ENCODE results near the gene LARP4B. TPM values are rescaled to one million over a fixed set of nuclear protein-coding genes. Genes with fewer than 3 reads are reported as not detected.
"Not testable (repeated sequence)": the region's sequence is repeated elsewhere in the genome, so short reads cannot be mapped to it uniquely, and the experiment has no call there.

LARP4B gene
- polyA plus RNA-seq, 3 donors = 42.4 to 60.1 (median 43.1) TPM

GRCh38 chr10:934746-935406, 3.4 kb upstream of the LARP4B start:
- DNase-seq (ENCODE audit: extremely low read depth in 1 of 11, low read depth in 9 of 11, low spot score in 4 of 11) = no peak

- not testable (repeated sequence) for DNase-seq (ENCODE audit: extremely low read depth in 1 of 11, low read depth in 9 of 11, low spot score in 4 of 11)
Observed at GRCh38 chr10:934165-934564, 2.7 kb upstream of the LARP4B start.

GRCh38 chr10:932589-932988, 1.1 kb upstream of the LARP4B start:
- no peak for DNase-seq (ENCODE audit: extremely low read depth in 1 of 11, low read depth in 9 of 11, low spot score in 4 of 11)

GRCh38 chr10:930625-931325, 730 bp downstream of the LARP4B start:
- peak in 1 of 11 donors; percentile 45 for DNase-seq (ENCODE audit: extremely low read depth in 1 of 11, low read depth in 9 of 11, low spot score in 4 of 11)

DNA sequence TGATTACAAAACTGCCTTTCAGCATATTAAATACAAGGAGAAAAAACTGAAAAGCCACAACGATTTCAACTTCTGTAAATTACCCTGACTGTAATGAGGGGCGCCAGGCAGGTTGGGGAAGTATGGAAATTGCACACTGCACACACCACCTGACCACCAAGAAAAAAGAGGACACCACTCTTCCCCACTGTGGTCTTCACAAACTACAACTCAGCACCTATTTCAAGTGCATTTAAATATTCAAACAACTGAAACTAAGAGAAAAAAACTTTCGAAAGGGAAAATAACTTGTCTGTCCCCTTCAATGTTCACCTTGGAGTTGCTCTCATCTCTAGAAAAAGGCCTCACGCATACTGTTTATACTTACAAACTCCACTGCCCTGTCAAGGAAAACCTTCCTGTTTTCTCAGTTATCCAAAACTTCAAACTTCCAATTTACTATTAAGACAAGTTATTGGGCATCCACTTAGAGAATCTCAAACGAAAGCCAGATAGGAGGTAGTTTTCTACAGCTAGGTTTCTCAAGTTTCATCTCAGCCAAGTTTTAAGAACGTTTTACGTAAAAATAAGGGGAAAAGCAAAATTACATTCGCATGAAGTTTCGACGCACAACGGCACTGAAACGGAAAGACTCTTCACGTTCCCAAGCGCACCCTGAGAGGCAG, 1.4 kb downstream of the LARP4B start:
- no peak for DNase-seq (ENCODE audit: extremely low read depth in 1 of 11, low read depth in 9 of 11, low spot score in 4 of 11)

GRCh38 chr10:927131-927530, 4.4 kb downstream of the LARP4B start:
- no peak for DNase-seq (ENCODE audit: extremely low read depth in 1 of 11, low read depth in 9 of 11, low spot score in 4 of 11)

DNA sequence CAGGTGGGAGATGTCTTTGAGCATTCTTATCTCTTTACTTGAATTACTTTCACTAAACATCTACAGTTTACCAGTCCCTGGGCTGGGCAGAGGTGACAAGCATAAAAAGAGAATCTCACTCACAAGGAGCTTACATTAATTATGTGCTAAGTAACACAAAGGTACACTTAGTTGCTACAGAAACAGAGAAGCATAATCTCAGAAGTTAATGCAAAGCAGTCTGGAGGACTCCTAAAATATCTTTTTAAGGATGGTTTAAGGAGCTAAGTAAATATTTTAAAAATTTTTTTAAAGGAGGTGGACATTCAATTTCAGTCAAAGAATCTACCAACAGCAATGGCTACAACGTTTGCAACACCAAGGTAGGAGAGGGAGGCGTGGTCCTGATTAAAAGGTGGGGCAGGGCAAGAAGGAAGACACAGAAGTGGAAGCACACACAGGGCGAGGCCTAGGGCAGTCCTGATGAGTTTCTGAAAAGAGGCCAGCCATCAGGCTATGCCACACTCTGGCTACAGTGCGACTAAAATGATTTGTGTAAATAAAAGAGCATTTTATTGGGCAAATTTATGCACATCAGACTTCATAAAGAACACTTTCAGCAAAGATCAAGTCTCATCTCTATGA, 5.3 kb downstream of the LARP4B start:
- DNase-seq (ENCODE audit: extremely low read depth in 1 of 11, low read depth in 9 of 11, low spot score in 4 of 11) = no peak

GRCh38 chr10:924524-924859, 7.0 kb downstream of the LARP4B start:
- no peak for DNase-seq (ENCODE audit: extremely low read depth in 1 of 11, low read depth in 9 of 11, low spot score in 4 of 11)

DNA sequence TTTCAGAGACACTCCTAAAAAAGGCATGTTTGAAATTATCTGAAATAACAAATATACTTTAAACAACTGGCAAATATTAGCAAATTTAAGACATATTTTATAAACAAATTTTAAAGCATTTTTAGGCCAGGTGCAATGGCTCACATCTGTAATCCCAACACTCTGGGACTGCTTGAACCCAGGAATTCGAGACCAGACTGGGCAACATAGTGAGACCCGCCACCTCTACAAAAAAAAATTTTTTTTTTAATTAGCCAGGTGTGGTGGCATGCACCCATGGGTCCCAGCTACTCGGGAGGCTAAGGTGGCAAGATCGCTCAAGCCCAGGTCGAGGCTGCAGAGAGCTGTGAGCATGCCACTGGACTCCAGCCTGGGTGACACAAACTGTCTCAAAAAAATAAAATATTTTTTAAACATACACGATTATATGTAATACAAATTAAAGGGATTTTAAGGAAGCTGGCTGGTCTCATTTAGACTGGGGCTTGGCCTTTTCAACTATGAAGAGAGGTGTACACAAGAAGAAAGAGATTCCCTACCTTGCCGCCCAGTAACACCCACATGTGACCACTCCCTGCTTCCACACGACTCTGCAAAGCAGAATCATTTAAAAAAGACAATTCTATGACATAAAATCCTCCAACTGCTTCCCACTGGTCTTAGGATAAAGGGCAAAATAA, 7.5 kb downstream of the LARP4B start:
- DNase-seq (ENCODE audit: extremely low read depth in 1 of 11, low read depth in 9 of 11, low spot score in 4 of 11) = no peak

DNA sequence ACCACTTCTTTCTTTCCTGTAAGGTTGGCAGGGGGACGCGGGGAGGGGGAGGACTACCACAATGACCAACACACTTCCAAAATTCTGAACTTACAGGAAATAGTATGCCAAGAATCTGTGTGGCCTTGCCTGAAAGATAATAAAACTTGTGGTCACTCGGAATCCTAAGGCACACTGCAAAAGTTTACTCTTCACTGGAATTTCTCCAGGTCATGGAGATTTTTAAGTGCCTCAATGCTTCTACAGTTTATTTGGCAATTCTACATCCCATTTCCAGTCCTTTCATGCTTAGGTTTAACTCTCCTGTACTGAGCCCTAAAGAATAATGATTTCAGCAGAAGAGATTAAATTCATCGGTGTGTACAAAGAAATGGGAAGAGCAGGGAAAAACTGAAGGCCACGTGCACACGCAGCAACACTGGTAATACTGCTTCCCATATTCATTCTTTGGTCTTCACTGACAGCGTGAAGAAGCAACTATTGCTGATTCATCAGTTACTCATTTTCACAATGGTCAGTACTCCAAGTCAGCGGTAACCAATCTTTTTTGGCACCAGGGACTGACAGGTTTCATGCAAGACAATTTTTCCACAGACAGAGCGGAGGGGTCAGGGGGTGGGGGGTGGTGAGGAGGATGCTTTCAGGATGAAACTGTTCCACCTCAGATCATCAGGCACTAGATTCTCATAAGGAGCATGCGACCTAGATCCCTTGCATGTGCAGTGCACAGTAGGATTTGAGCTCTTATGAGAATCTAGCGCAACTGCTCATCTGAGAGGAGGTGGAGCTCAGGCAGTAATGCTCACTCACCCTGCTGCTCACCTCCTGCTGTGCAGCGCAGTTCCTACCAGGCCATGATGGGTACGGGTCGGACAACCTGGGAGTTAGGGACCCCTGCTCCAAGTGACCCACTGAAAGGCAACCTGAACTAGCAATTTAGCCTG, 9.8 kb downstream of the LARP4B start:
- DNase-seq (ENCODE audit: extremely low read depth in 1 of 11, low read depth in 9 of 11, low spot score in 4 of 11) = no peak

DNA sequence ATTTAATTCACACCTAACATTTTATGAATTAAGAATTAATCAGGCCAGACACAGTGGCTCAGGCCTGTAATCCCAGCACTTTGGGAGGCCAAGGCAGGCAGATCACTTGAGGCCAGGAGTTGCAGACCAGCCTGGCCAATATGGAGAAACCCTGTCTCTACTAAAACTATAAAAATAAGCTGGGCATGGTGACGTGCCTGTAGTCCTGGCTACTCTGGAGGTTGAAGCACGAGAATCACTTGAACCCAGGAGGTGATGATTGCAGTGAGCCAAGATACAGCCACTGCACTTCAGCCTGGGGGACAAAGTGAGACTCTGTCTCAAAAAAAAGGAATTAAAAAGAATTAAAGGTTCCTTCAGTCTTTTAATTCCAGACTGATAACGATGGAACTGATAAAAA, 11.1 kb downstream of the LARP4B start:
- no peak for DNase-seq (ENCODE audit: extremely low read depth in 1 of 11, low read depth in 9 of 11, low spot score in 4 of 11)

DNA sequence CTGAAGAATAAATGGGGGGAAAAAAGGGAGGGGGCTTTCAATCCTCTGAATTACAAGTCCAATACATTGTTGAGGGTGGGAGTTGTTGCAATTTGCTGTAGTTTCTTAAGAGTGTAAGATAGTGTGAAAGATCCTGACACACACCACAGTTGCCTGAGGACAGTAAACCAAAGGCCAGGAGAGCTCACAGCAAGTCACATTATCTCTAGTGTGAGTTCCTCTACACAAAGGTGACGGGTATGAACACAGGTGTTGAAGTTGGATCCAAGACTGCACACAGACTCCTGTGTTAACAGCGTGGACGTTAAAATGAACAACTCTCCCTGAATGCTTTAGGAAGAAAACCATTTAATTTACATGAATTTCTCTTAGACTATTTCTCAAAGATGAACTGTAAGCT, 12.0 kb downstream of the LARP4B start:
- DNase-seq (ENCODE audit: extremely low read depth in 1 of 11, low read depth in 9 of 11, low spot score in 4 of 11) = no peak

DNA sequence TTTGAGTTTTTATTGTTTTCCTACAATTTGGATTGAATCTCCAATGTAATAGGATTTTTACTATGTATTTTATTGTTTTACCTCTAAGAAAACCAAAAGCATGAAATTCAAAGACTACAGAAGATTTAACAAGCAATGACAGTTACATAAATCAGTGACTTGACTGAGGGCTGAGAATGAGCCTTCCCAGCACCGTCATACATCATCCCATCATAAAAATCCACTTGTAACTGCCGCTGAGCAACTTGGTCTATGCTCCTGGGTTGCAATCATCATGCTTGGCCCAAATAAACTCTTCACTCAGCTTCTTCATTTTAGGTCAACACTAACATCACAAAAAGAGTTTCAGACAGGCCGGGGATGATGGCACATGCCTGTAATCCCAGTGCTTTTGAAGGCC, 13.5 kb downstream of the LARP4B start:
- DNase-seq (ENCODE audit: extremely low read depth in 1 of 11, low read depth in 9 of 11, low spot score in 4 of 11) = no peak

DNA sequence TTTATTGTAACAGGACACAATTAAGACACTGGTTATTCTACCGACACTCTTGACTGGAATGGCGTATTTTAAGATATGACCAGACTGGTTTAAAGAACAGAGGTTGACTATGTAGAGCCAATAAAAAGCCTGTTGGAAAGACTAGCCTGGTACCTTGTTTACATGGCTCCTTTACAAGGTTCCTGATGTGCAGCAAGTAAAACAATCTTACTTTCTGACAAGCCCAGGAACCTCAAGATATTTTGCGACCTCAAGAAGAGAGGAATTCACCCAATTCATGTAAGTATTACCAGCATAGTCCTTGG, 14.1 kb downstream of the LARP4B start:
- DNase-seq (ENCODE audit: extremely low read depth in 1 of 11, low read depth in 9 of 11, low spot score in 4 of 11) = no peak

DNA sequence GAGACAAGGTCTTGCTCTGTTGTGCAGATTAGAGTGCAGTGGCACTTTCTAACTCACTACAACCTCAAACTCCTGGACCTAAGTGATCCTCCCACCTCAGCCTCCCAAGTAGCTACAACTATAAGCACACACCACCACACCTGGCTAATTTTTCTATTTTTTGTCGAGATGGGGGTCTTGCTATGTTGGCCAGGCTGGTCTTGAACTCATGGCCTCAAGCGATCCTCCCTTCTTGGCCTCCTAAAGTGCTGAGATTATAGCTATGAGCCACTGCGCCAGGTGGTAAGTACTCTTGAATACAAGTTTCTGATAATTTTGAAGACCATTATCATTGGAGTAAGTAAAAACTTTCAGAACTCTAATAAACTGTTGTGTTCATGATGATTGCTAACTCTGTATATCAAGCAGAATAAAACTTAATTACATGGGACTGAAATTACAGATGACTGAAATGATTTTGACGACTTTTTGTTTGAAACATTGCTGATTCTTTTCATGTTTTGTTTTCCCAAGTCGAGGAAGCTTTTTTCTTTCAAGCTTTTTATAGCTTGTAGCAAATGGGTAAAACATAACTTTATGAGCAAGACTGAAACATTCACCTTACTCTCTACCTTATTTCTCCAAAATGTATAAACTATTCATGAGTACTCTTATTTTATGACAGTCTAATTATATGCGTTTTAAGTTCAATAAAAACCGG, 14.6 kb downstream of the LARP4B start:
- no peak for DNase-seq (ENCODE audit: extremely low read depth in 1 of 11, low read depth in 9 of 11, low spot score in 4 of 11)

DNA sequence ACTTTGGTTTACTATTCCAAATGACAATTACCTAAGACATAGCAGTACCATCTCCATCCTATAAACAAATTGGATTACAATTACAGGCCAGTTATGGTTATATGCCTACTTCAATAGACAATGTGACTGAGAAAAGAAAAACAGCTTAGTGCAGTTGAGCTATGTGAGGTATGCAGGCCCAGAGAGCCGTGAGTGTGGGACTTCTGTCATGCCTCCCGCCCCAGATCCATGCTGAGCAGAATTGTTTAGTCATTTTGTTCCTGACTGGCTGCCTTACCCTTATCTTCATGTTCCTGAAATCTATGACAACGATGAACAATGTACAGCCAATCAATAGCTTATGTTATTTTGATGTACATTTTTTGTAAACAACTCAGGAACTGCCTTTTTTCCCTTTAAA, 21.7 kb downstream of the LARP4B start:
- DNase-seq (ENCODE audit: extremely low read depth in 1 of 11, low read depth in 9 of 11, low spot score in 4 of 11) = no peak

DNA sequence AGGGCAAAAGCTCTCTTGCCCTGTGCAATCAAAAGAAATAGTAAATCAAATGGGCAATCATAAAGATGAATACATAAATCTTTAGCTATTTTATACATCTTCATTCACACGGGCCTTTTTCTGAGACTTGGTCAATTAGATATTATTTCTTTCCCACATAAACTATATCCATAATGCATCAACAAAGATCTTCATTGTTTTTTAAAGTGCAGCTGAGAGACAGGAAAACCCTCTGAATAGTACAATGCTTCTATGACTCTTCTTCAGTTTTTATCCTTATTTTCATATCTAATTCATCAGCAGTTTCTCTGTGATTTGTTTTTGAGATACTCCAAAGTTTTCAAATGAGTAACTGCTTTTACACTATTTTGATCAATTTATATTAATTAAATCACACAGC, 25.5 kb downstream of the LARP4B start:
- DNase-seq (ENCODE audit: extremely low read depth in 1 of 11, low read depth in 9 of 11, low spot score in 4 of 11) = no peak

DNA sequence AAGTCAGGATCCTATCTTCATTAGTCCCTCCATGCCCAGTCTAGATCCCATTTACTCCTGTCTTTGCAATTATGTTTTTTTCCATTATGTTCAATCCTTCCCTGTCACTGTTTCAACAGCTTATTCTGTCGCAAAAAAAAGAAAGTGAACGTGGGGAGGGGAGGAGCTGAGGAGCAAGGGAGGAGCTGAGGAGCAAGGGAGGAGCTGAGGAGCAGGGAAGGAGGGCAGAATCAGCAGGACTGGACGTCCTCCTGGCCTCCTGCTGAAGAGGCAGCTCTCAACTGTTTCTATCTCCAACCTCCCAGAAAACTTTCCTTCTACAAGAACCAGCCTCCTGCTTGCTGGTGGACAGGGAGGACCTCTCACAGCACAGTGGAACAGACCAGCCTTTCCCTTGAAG, 26.0 kb downstream of the LARP4B start:
- no peak for DNase-seq (ENCODE audit: extremely low read depth in 1 of 11, low read depth in 9 of 11, low spot score in 4 of 11)
